DOHH2 (cell line): ENCODE data around the gene OBSCN.

ENCODE experiments used
- H3F3A ChIP-seq: fragments of 200-600 bp; sonication (generic), shearing (Covaris generic); 2 replicates; pipeline ENCODE4 v1.6.0; 2016; ENCODE audit warnings: antibody characterized with exemption, mild to moderate bottlenecking; ENCODE audit not compliant: control insufficient read depth, insufficient read depth
- H3K27ac ChIP-seq: fragments of 200-600 bp; sonication (generic); 2 replicates; pipeline ENCODE4 v1.5.1; 2014; ENCODE audit warnings: low read depth, mild to moderate bottlenecking, low read length, moderate library complexity
- H3K27me3 ChIP-seq: fragments of 200-600 bp; sonication (generic); 2 replicates; pipeline ENCODE4 v1.6.1; 2014; ENCODE audit warnings: mild to moderate bottlenecking, low read length, mixed read lengths; ENCODE audit not compliant: control insufficient read depth
- H3K36me3 ChIP-seq: fragments of 200-600 bp; sonication (generic); 2 replicates; pipeline ENCODE4 v1.6.1; 2014; ENCODE audit warnings: mild to moderate bottlenecking, low read length, moderate library complexity, mixed read lengths; ENCODE audit not compliant: control insufficient read depth
- H3K4me1 ChIP-seq: fragments of 200-600 bp; sonication (generic); 2 replicates; pipeline ENCODE4 v1.6.1; 2014; ENCODE audit warnings: mild to moderate bottlenecking, low read length, mixed read lengths; ENCODE audit not compliant: control insufficient read depth
- H3K4me2 ChIP-seq: fragments of 200-600 bp; sonication (generic); 2 replicates; pipeline ENCODE4 v1.6.0; 2014; ENCODE audit warnings: mild to moderate bottlenecking, low read length, moderate library complexity
- H3K4me3 ChIP-seq: fragments of 200-600 bp; sonication (generic); 2 replicates; pipeline ENCODE4 v1.5.1; 2014; ENCODE audit warnings: mild to moderate bottlenecking, low read length, mixed read lengths
- H3K79me2 ChIP-seq: fragments of 200-600 bp; sonication (generic); 2 replicates; pipeline ENCODE4 v1.6.1; 2014; ENCODE audit warnings: mild to moderate bottlenecking, low read length, mixed read lengths; ENCODE audit not compliant: control insufficient read depth
- H3K9me2 ChIP-seq: fragments of 200-600 bp; sonication (generic); replicated peaks from 2 replicates; pipeline ENCODE4 v1.6.1; 2014; ENCODE audit warnings: mild to moderate bottlenecking, low read length, mixed read lengths; ENCODE audit not compliant: control insufficient read depth
- H3K9me3 ChIP-seq: fragments of 200-600 bp; sonication (generic); 2 replicates; pipeline ENCODE4 v1.6.1; 2014; ENCODE audit warnings: antibody characterized with exemption, low read length, mixed read lengths; ENCODE audit not compliant: control insufficient read depth, insufficient read depth
- H4K20me1 ChIP-seq: fragments of 200-600 bp; sonication (generic); 2 replicates; pipeline ENCODE4 v1.6.0; 2014; ENCODE audit warnings: low read depth, mild to moderate bottlenecking, antibody characterized with exemption, low read length, moderate library complexity; ENCODE audit not compliant: control insufficient read depth, insufficient read depth
- EZH2phosphoT487 ChIP-seq: fragments of 200-600 bp; sonication (generic); IDR thresholded peaks from 2 replicates; pipeline ENCODE4 v1.6.1; 2017; ENCODE audit warnings: borderline replicate concordance, mild to moderate bottlenecking, antibody characterized with exemption, low read length, moderate library complexity, mixed read lengths
- TF ChIP-seq, protein P1 (sequence below): fragments of 200-600 bp; sonication (generic); IDR thresholded peaks from one replicate; pipeline ENCODE4 v1.5.1; 2014; ENCODE audit warnings: antibody characterized with exemption, mild to moderate bottlenecking, low read depth, low read length; ENCODE audit not compliant: poor library complexity, severe bottlenecking

OBSCN gene

DNA sequence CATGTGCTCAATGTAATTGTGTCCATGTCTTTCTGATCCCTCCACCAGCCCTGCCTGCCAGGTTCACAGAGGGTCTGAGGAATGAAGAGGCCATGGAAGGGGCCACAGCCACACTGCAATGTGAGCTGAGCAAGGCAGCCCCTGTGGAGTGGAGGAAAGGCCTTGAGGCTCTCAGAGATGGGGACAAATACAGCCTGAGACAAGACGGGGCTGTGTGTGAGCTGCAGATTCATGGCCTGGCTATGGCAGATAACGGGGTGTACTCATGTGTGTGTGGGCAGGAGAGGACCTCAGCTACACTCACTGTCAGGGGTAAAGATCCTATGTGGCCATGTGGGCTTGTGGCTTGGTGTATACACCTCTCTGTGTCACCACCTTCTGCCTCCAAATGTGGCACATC lies 91.4 kb downstream of the OBSCN start:
- Histone ChIP-seq H3K4me3 (no peak overlapping the region), H3K36me3 (no peaks in the 10 kb centered on the region), H3K27ac (no peak overlapping the region), H3K9me3 (peaks cover 30% of the 10 kb centered on the region; the same call in 1 of the 2 replicates), H4K20me1 (no peaks in the 10 kb centered on the region), H3K4me1 (no peaks in the 10 kb centered on the region), H3K79me2 (no peaks in the 10 kb centered on the region), H3K9me2 (no peaks in the 10 kb centered on the region; the same call in 1 of the 2 replicates), H3K4me2 (no peak overlapping the region), H3F3A (no peaks in the 10 kb centered on the region), H3K27me3 (no peaks in the 10 kb centered on the region)
- TF ChIP-seq, protein P1, sequence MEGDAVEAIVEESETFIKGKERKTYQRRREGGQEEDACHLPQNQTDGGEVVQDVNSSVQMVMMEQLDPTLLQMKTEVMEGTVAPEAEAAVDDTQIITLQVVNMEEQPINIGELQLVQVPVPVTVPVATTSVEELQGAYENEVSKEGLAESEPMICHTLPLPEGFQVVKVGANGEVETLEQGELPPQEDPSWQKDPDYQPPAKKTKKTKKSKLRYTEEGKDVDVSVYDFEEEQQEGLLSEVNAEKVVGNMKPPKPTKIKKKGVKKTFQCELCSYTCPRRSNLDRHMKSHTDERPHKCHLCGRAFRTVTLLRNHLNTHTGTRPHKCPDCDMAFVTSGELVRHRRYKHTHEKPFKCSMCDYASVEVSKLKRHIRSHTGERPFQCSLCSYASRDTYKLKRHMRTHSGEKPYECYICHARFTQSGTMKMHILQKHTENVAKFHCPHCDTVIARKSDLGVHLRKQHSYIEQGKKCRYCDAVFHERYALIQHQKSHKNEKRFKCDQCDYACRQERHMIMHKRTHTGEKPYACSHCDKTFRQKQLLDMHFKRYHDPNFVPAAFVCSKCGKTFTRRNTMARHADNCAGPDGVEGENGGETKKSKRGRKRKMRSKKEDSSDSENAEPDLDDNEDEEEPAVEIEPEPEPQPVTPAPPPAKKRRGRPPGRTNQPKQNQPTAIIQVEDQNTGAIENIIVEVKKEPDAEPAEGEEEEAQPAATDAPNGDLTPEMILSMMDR = no peak
- no peak for TF ChIP-seq EZH2phosphoT487

DNA sequence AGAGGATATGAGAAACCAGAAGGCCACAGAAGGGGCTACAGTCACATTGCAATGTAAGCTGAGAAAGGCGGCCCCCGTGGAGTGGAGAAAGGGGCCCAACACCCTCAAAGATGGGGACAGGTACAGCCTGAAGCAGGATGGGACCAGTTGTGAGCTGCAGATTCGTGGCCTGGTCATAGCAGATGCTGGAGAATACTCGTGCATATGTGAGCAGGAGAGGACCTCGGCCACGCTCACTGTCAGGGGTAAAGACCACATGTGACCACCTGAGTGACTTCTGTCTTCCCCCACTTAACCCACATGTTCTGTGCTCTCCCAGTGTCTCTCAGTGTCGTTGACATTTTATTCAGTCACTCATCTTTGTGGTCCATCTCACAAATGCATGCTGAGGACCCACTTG lies 92.1 kb downstream of the OBSCN start:
- TF ChIP-seq, protein P1 = no peak
- TF ChIP-seq EZH2phosphoT487 = no peak
- H4K20me1 ChIP-seq = no peaks in the 10 kb centered on the region
- H3F3A ChIP-seq = no peaks in the 10 kb centered on the region
- peaks cover 30% of the 10 kb centered on the region; the same call in 1 of the 2 replicates for H3K9me3 ChIP-seq
- H3K27ac ChIP-seq = no peak overlapping the region
- H3K4me2 ChIP-seq = no peak overlapping the region
- no peaks in the 10 kb centered on the region for H3K4me1 ChIP-seq
- no peak overlapping the region for H3K4me3 ChIP-seq
- H3K9me2 ChIP-seq = no peaks in the 10 kb centered on the region; the same call in 1 of the 2 replicates
- no peaks in the 10 kb centered on the region for H3K36me3 ChIP-seq
- H3K27me3 ChIP-seq = no peaks in the 10 kb centered on the region
- H3K79me2 ChIP-seq = no peaks in the 10 kb centered on the region

DNA sequence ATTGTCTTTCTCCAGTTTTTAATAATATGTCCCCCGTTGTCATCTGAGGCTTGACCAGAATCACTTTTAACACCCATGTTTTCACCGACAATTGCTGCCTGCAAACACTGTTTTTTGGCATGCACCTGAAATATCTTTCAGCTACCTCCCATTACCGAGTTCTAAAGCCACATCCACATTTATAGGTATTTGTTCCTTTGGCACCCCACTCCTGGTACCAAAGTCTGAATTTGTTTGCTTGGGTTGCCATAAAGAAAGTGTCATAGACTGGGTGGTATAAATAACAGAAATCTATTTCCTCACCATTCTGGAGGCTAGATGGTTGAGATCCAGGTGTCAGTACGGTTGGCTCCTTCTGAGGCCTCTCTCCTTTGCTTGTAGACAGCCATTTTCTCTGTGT lies 94.2 kb downstream of the OBSCN start:
- Histone ChIP-seq H4K20me1 (no peaks in the 10 kb centered on the region), H3K79me2 (no peaks in the 10 kb centered on the region), H3F3A (no peaks in the 10 kb centered on the region), H3K36me3 (no peaks in the 10 kb centered on the region), H3K27me3 (no peaks in the 10 kb centered on the region), H3K9me3 (peaks cover 29% of the 10 kb centered on the region; the same call in 1 of the 2 replicates), H3K4me1 (no peaks in the 10 kb centered on the region), H3K4me3 (no peak overlapping the region), H3K9me2 (no peaks in the 10 kb centered on the region; the same call in 1 of the 2 replicates), H3K4me2 (no peak overlapping the region), H3K27ac (no peak overlapping the region)
- TF ChIP-seq, protein P1 = no peak
- TF ChIP-seq EZH2phosphoT487 = no peak
